HepG2 (cell line): ENCODE results near the gene TRIM3. TPM values are rescaled to one million over a fixed set of nuclear protein-coding genes. Genes with fewer than 3 reads are reported as not detected.

Experiments
- FOSL1 ChIP-seq: sonication (generic); formaldehyde crosslinking; IDR thresholded peaks from 2 replicates; pipeline ENCODE4 v1.9.0; 2021; ENCODE audit warnings: missing genetic modification reagents, borderline replicate concordance
- MATR3 ChIP-seq: sonication (generic); formaldehyde crosslinking; IDR thresholded peaks from 2 replicates; pipeline ENCODE4 v1.4.0; 2020; ENCODE audit warnings: missing genetic modification reagents
- ZBTB4 ChIP-seq: sonication (generic); formaldehyde crosslinking; IDR thresholded peaks from 2 replicates; pipeline ENCODE4 v1.4.0; 2020; ENCODE audit warnings: missing genetic modification reagents, mild to moderate bottlenecking, borderline replicate concordance
- polyA plus RNA-seq, 8 experiments: library from polyadenylated mRNA; depleted of rRNA in 3 of 8; stranded (reverse) in 7 of 8; unstranded in 1 of 8; fragments of >200 nt; fragmentation: Illumina TruSeq in 4 of 8; extraction: Trizol in 4 of 8; gene quantifications; 2 replicates each; pipeline versions ENCODE4 v1.2.1 to v1.2.3, GENCODE V29; 2011 to 2016; ENCODE audit warnings: low read depth in 4 of 8, missing spikeins in 1 of 8, mixed read lengths in 1 of 8; ENCODE audit not compliant: insufficient read depth in 1 of 8
- total RNA-seq, 5 experiments: library from RNA; depleted of rRNA; stranded (reverse); fragments of >200 nt; fragmentation: Illumina TruSeq; extraction: Trizol; gene quantifications; 2 replicates each; pipeline ENCODE4 v1.2.3, GENCODE V29; 2016; ENCODE audit warnings: low read depth in 1 of 5
- TF ChIP-seq, protein P1 (sequence below): sonication (generic); formaldehyde crosslinking; IDR thresholded peaks from 2 replicates; pipeline ENCODE4 v1.4.0; 2020; ENCODE audit warnings: missing genetic modification reagents
- TF ChIP-seq, protein P2 (sequence below): sonication (generic); formaldehyde crosslinking; conservative IDR thresholded peaks from 2 replicates; pipeline ENCODE4 v1.4.0; 2020; ENCODE audit warnings: missing genetic modification reagents

TRIM3 gene
- total and polyA plus RNA-seq, 2 of the 13 experiments (the other 11 are each of a cell fraction or from before 2014, with no cell fraction given) = 3.6 to 6.3 TPM

DNA sequence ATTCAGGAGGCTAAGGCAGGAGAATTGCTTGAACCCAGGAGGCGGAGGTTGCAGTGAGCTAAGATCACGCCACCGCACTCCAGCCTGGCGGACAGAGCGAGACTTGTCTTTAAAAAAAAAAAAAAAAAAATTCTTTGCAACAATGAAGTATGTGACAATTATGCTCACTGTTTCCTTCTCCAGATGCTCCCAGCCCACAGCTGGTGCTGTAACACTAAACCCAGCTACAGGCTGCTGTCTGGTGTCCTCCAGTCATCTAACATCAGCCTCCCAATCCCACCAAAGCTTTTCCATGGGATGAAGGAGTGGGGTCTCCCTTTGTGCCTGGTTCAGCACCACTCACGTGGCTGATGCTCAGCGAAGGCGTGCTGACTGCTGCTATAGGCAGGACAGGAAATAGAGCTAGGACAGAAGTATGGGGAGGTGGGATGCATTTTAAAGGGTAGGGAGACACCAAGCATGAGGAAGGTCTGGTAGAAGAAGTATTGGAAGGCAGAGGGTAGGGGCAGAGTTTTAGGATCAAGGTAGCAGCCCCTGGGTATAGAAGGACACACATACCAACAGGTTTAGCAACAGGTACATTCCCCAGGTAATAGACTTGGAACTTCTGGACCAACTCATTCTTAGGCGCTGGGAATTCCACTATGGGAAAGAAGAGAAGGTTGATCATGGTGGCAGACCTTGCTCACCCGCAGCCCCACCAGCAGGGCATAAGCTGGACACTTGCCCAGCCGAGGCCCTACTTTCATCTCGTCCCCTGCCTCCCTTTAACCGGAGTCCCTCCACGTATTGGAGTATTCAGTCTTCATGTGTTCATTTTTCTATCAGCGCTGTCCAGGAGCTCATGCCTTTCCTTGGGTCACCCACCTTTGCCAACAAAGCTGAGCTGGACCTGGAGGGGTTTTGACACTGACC lies 73.1 kb downstream of the TRIM3 start (continued):
- TF ChIP-seq, protein P1, sequence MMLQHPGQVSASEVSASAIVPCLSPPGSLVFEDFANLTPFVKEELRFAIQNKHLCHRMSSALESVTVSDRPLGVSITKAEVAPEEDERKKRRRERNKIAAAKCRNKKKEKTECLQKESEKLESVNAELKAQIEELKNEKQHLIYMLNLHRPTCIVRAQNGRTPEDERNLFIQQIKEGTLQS (CRISPR knock-in tag) = no peak
- no peak for TF ChIP-seq ZBTB4
- TF ChIP-seq FOSL1 (CRISPR knock-in tag) = no peak
- TF ChIP-seq, protein P2, sequence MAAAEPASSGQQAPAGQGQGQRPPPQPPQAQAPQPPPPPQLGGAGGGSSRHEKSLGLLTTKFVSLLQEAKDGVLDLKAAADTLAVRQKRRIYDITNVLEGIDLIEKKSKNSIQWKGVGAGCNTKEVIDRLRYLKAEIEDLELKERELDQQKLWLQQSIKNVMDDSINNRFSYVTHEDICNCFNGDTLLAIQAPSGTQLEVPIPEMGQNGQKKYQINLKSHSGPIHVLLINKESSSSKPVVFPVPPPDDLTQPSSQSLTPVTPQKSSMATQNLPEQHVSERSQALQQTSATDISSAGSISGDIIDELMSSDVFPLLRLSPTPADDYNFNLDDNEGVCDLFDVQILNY (CRISPR knock-in tag) = no peak
- no peak for TF ChIP-seq MATR3 (CRISPR knock-in tag)

Other genes starting within 250 kb of the TRIM3 start
- gene FHIP1B, start 239.3 kb downstream of the TRIM3 start, total RNA-seq (2016; rRNA removed; fragmentation: Illumina TruSeq; extraction: Trizol) = 10.8 and 14.1 TPM in 2 replicates
- gene FHIP1B, start 239.3 kb downstream of the TRIM3 start, polyA plus RNA-seq (2011; rRNA removed) = 18.6 and 19.8 TPM in 2 replicates
- gene CNGA4, start 234.9 kb downstream of the TRIM3 start, total RNA-seq (2016; rRNA removed; fragmentation: Illumina TruSeq; extraction: Trizol) = not detected in 2 replicates
- gene CNGA4, start 234.9 kb downstream of the TRIM3 start, polyA plus RNA-seq (2011; rRNA removed) = 0.03 and 0.07 TPM in 2 replicates
- not detected in 2 replicates for gene CCKBR, start 214.1 kb downstream of the TRIM3 start, total RNA-seq (2016; rRNA removed; fragmentation: Illumina TruSeq; extraction: Trizol)
- gene CCKBR, start 214.1 kb downstream of the TRIM3 start, polyA plus RNA-seq (2011; rRNA removed) = not detected in 2 replicates
- not detected in 2 replicates for gene CAVIN3, start 153.4 kb downstream of the TRIM3 start, total RNA-seq (2016; rRNA removed; fragmentation: Illumina TruSeq; extraction: Trizol)
- not detected in 2 replicates for gene CAVIN3, start 153.4 kb downstream of the TRIM3 start, polyA plus RNA-seq (2011; rRNA removed)
- 5.3 and 8.4 TPM in 2 replicates for gene SMPD1, start 83.5 kb downstream of the TRIM3 start, total RNA-seq (2016; rRNA removed; fragmentation: Illumina TruSeq; extraction: Trizol)
- 6.3 and 9.2 TPM in 2 replicates for gene SMPD1, start 83.5 kb downstream of the TRIM3 start, polyA plus RNA-seq (2011; rRNA removed)
- 2.4 and 3.5 TPM in 2 replicates for gene APBB1, start 54.8 kb downstream of the TRIM3 start, total RNA-seq (2016; rRNA removed; fragmentation: Illumina TruSeq; extraction: Trizol)
- 1.7 and 2.4 TPM in 2 replicates for gene APBB1, start 54.8 kb downstream of the TRIM3 start, polyA plus RNA-seq (2011; rRNA removed)
- 29.6 and 57.4 TPM in 2 replicates for gene HPX, start 33.0 kb downstream of the TRIM3 start, total RNA-seq (2016; rRNA removed; fragmentation: Illumina TruSeq; extraction: Trizol)
- 6.2 and 9.2 TPM in 2 replicates for gene HPX, start 33.0 kb downstream of the TRIM3 start, polyA plus RNA-seq (2011; rRNA removed)
- 58.9 and 60.2 TPM in 2 replicates for gene ARFIP2, start 7.4 kb upstream of the TRIM3 start, total RNA-seq (2016; rRNA removed; fragmentation: Illumina TruSeq; extraction: Trizol)
- gene ARFIP2, start 7.4 kb upstream of the TRIM3 start, polyA plus RNA-seq (2011; rRNA removed) = 56.6 TPM in 2 replicates
- gene TIMM10B, start 7.6 kb upstream of the TRIM3 start, total RNA-seq (2016; rRNA removed; fragmentation: Illumina TruSeq; extraction: Trizol) = 39.5 and 60.1 TPM in 2 replicates
- 34.9 and 38.5 TPM in 2 replicates for gene TIMM10B, start 7.6 kb upstream of the TRIM3 start, polyA plus RNA-seq (2011; rRNA removed)
- 0.94 and 2.7 TPM in 2 replicates for gene DNHD1, start 23.3 kb upstream of the TRIM3 start, total RNA-seq (2016; rRNA removed; fragmentation: Illumina TruSeq; extraction: Trizol)
- gene DNHD1, start 23.3 kb upstream of the TRIM3 start, polyA plus RNA-seq (2011; rRNA removed) = 9.3 and 13.3 TPM in 2 replicates
- 21.6 and 29.1 TPM in 2 replicates for gene RRP8, start 129.7 kb upstream of the TRIM3 start, total RNA-seq (2016; rRNA removed; fragmentation: Illumina TruSeq; extraction: Trizol)
- gene RRP8, start 129.7 kb upstream of the TRIM3 start, polyA plus RNA-seq (2011; rRNA removed) = 7.2 and 7.7 TPM in 2 replicates
- 70.3 and 78.1 TPM in 2 replicates for gene ILK, start 129.8 kb upstream of the TRIM3 start, total RNA-seq (2016; rRNA removed; fragmentation: Illumina TruSeq; extraction: Trizol)
- 108 and 118 TPM in 2 replicates for gene ILK, start 129.8 kb upstream of the TRIM3 start, polyA plus RNA-seq (2011; rRNA removed)
- 51.0 and 71.3 TPM in 2 replicates for gene TAF10, start 138.3 kb upstream of the TRIM3 start, total RNA-seq (2016; rRNA removed; fragmentation: Illumina TruSeq; extraction: Trizol)
- 134 and 142 TPM in 2 replicates for gene TAF10, start 138.3 kb upstream of the TRIM3 start, polyA plus RNA-seq (2011; rRNA removed)
- 13.9 and 14.4 TPM in 2 replicates for gene TPP1, start 145.5 kb upstream of the TRIM3 start, total RNA-seq (2016; rRNA removed; fragmentation: Illumina TruSeq; extraction: Trizol)
- 74.6 and 75.4 TPM in 2 replicates for gene TPP1, start 145.5 kb upstream of the TRIM3 start, polyA plus RNA-seq (2011; rRNA removed)
- under 0.01 TPM in 1 of 2 replicates, not detected in the other for gene DCHS1, start 181.9 kb upstream of the TRIM3 start, total RNA-seq (2016; rRNA removed; fragmentation: Illumina TruSeq; extraction: Trizol)
- gene DCHS1, start 181.9 kb upstream of the TRIM3 start, polyA plus RNA-seq (2011; rRNA removed) = 0.01 and 0.03 TPM in 2 replicates
- gene MRPL17, start 209.4 kb upstream of the TRIM3 start, total RNA-seq (2016; rRNA removed; fragmentation: Illumina TruSeq; extraction: Trizol) = 90.0 and 97.9 TPM in 2 replicates
- 53.7 and 59.4 TPM in 2 replicates for gene MRPL17, start 209.4 kb upstream of the TRIM3 start, polyA plus RNA-seq (2011; rRNA removed)